Endothelial cell of umbilical vein (primary cell): Measurements from ENCODE around the gene CORO7. TPM values are rescaled to one million over a fixed set of nuclear protein-coding genes. Genes with fewer than 3 reads are reported as not detected.

Experiments
- BruUV-seq: library from RNA; stranded (reverse); fragments of 400-500 nt; replicated peaks from 2 replicates; lab custom pipeline; 2021; lab: Mats Ljungman, UMichigan
- CTCF ChIA-PET: fragments of 300-600, 350-600 bp; sonication (Branson Sonifier 250); formaldehyde crosslinking; loops from one replicate; lab custom pipeline; 2021; ENCODE audit warnings: antibody characterized with exemption, inconsistent platforms; lab: Charles Lee
- POLR2A ChIA-PET: fragments of 300-600, 350-600 bp; sonication (Branson Sonifier 250); formaldehyde crosslinking; loops from one replicate; lab custom pipeline; 2021; ENCODE audit warnings: antibody characterized with exemption, inconsistent platforms; lab: Charles Lee
- DNase-seq: peaks from one replicate; pipeline ENCODE4 v3.0.0-alpha.2; 2011; ENCODE audit warnings: low read depth, low spot score
- FAIRE-seq: peaks from 2 replicates; lab custom pipeline; 2011; peaks lifted over from hg19 to GRCh38; lab: Jason Lieb, UNC
- H2AFZ ChIP-seq: 2 replicates; pipeline ENCODE4 v1.6.0; 2012; ENCODE audit warnings: low read depth, low read length, control low read depth, inconsistent platforms
- H3K27ac ChIP-seq: 2 replicates; pipeline ENCODE4 v1.5.1; 2011; ENCODE audit warnings: low read depth, mild to moderate bottlenecking, control low read depth, low read length, moderate library complexity; ENCODE audit not compliant: insufficient read depth
- H3K27me3 ChIP-seq, 2 experiments: 2 replicates each; pipeline versions ENCODE4 v1.6.0 to v1.6.1; 2011; ENCODE audit warnings: low read length in 2 of 2, mixed read lengths in 1 of 2; ENCODE audit not compliant: control insufficient read depth in 2 of 2, insufficient read depth in 2 of 2
- H3K36me3 ChIP-seq, 2 experiments: 2 replicates in 1 of 2; 3 replicates in 1 of 2; pipeline ENCODE4 v1.5.1; 2011; ENCODE audit warnings: low read length in 2 of 2, mild to moderate bottlenecking in 1 of 2, moderate library complexity in 1 of 2; ENCODE audit not compliant: control insufficient read depth in 2 of 2, insufficient read depth in 2 of 2; ENCODE audit errors: extremely low read depth in 1 of 2
- H3K4me1 ChIP-seq: 3 replicates; pipeline ENCODE4 v1.5.1; 2011; ENCODE audit warnings: mild to moderate bottlenecking, low read length; ENCODE audit not compliant: control insufficient read depth, insufficient read depth; ENCODE audit errors: extremely low read depth
- H3K4me2 ChIP-seq: 2 replicates; pipeline ENCODE4 v1.6.1; 2011; ENCODE audit warnings: low read length, control low read depth, mixed read lengths; ENCODE audit not compliant: insufficient read depth
- H3K4me3 ChIP-seq, 3 experiments: fragments of 200-600 bp in 1 of 3; sonication (generic), shearing (Covaris generic) in 1 of 3; replicated peaks in 1 of 3; 2 replicates each; pipeline ENCODE4 v1.5.1; 2011 to 2016; ENCODE audit warnings: control low read depth in 3 of 3, low read length in 3 of 3, mild to moderate bottlenecking in 2 of 3, inconsistent platforms in 1 of 3, low read depth in 1 of 3, moderate library complexity in 1 of 3; ENCODE audit not compliant: insufficient read depth in 1 of 3
- H3K79me2 ChIP-seq: 2 replicates; pipeline ENCODE4 v1.6.0; 2012; ENCODE audit warnings: low read length, inconsistent platforms; ENCODE audit not compliant: control insufficient read depth, insufficient read depth
- H3K9ac ChIP-seq: replicated peaks from 2 replicates; pipeline ENCODE3; 2011; ENCODE audit warnings: low read length, control low read depth; ENCODE audit not compliant: insufficient read depth; ENCODE audit errors: extremely low read depth
- H3K9me1 ChIP-seq: replicated peaks from 3 replicates; pipeline ENCODE4 v1.6.0; 2011; ENCODE audit warnings: mild to moderate bottlenecking, low read length; ENCODE audit not compliant: control insufficient read depth, insufficient read depth; ENCODE audit errors: extremely low read depth
- H3K9me3 ChIP-seq: replicated peaks from 2 replicates; pipeline ENCODE4 v1.5.1; 2012; ENCODE audit warnings: low read length, inconsistent platforms; ENCODE audit not compliant: control insufficient read depth, insufficient read depth
- H4K20me1 ChIP-seq: replicated peaks from 2 replicates; pipeline ENCODE3; 2011; ENCODE audit warnings: mild to moderate bottlenecking, low read length; ENCODE audit not compliant: control insufficient read depth, insufficient read depth; ENCODE audit errors: extremely low read depth
- EZH2 ChIP-seq: IDR thresholded peaks from 2 replicates; pipeline ENCODE4 v1.6.1; 2012; ENCODE audit warnings: borderline replicate concordance, low read depth, mild to moderate bottlenecking, moderate library complexity, low read length, inconsistent platforms; ENCODE audit not compliant: severe bottlenecking
- FOS ChIP-seq: IDR thresholded peaks from 2 replicates; pipeline ENCODE4 v1.6.1; 2011; ENCODE audit warnings: mild to moderate bottlenecking, low read length, moderate library complexity, borderline replicate concordance; ENCODE audit not compliant: insufficient read depth
- GATA2 ChIP-seq: IDR thresholded peaks from 2 replicates; pipeline ENCODE4 v1.7.0; 2011; ENCODE audit warnings: low read depth, mild to moderate bottlenecking, moderate library complexity, mixed read lengths, low read length; ENCODE audit not compliant: insufficient read length, insufficient read depth
- JUN ChIP-seq: IDR thresholded peaks from 2 replicates; pipeline ENCODE4 v1.6.1; 2011; ENCODE audit warnings: borderline replicate concordance, low read depth; ENCODE audit not compliant: insufficient read length, insufficient read depth
- MYC ChIP-seq: IDR thresholded peaks from one replicate; pipeline ENCODE4 v1.6.1; 2011; ENCODE audit warnings: mild to moderate bottlenecking, low read depth, low read length
- POLR2A ChIP-seq: IDR thresholded peaks from 2 replicates; pipeline ENCODE4 v1.6.1; 2012; ENCODE audit warnings: low read depth, mild to moderate bottlenecking, control low read depth, low read length
- POLR2AphosphoS5 ChIP-seq: IDR thresholded peaks from 2 replicates; pipeline ENCODE4 v1.6.1; 2012; ENCODE audit warnings: low read depth, mild to moderate bottlenecking, control low read depth, low read length, moderate library complexity; ENCODE audit not compliant: insufficient read depth
- dilution Hi-C: fragments of 300-500 bp; cut with MboI; formaldehyde crosslinking; loops from one replicate; pipeline ENCODE4 v1.15.0; 2019; ENCODE audit warnings: low sequenced_read_pairs; ENCODE audit not compliant: extremely low pct_ligation_motif_present
- intact Hi-C: fragments of 100-400 bp; cut with micrococcal nuclease; formaldehyde crosslinking; loops from one replicate; pipeline ENCODE4 v1.10.0; 2022
- polyA plus RNA-seq, 4 experiments: library from polyadenylated mRNA; depleted of rRNA in 3 of 4; stranded (reverse) in 3 of 4; unstranded in 1 of 4; fragments of >200 nt; gene quantifications; 2 replicates each; pipeline versions ENCODE4 v1.2.1 to v1.2.3, GENCODE V29; 2011 to 2012; ENCODE audit warnings: missing spikeins in 1 of 4
- total RNA-seq: library from RNA; stranded (reverse); gene quantifications from 2 replicates; pipeline ENCODE4 v1.2.3, GENCODE V29; 2021
- TF ChIP-seq, protein P1 (sequence below), 2 donors: IDR thresholded peaks; 1 replicate in 1 of 2; 2 replicates in 1 of 2; pipeline ENCODE4 v1.5.1; 2011; ENCODE audit warnings: low read length in 2 of 2, mild to moderate bottlenecking in 2 of 2, moderate library complexity in 2 of 2, control low read depth in 1 of 2, inconsistent platforms in 1 of 2, low read depth in 1 of 2; ENCODE audit not compliant: insufficient read depth in 1 of 2; ENCODE audit errors: extremely low read depth in 1 of 2
- TF ChIP-seq, protein P2 (sequence below): IDR thresholded peaks from 2 replicates; pipeline ENCODE4 v1.6.1; 2011; ENCODE audit not compliant: insufficient read depth, insufficient read length

Gene CORO7
- total and polyA plus RNA-seq, 2 donors (not counting 3 experiments of a cell fraction or from before 2014, with no cell fraction given), result 42.5 to 72.3 TPM

DNA sequence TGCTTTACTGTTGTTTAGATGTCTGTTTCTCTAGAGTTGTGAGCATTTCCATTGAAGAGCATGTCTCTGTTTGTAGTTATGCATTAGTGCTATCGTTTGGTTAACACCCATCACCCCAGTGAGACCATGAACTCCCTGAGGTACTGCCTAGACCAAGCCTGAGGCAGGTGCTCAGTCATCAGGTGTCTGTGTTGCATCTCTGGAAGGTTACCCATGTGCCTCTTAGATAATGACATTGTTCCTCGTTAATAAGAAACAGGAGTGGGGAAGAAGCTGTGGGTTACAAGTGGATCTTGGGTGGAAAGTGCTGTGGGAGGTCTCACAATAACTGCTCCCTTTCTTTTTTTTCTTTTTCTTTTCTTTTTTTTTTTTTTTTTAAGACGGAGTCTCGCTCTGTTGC, 27.6 kb upstream of the CORO7 start:
- Histone ChIP-seq H3K9me1 (no peaks in the 10 kb centered on the region), H3K36me3 (peaks cover 20 to 51% of the 10 kb centered on the region in 2 experiments), H3K9me3 (no peaks in the 10 kb centered on the region), H3K9ac (no peak overlapping the region), H3K4me3 (no peak overlapping the region), H3K27me3 (no peaks in the 10 kb centered on the region), H3K79me2 (no peaks in the 10 kb centered on the region), H3K27ac (no peak overlapping the region), H3K4me2 (no peak overlapping the region), H2AFZ (no peak overlapping the region), H3K4me1 (no peaks in the 10 kb centered on the region), H4K20me1 (no peaks in the 10 kb centered on the region)
- ChIA-PET CTCF (no interaction called here), POLR2A (no interaction called here)
- no peak for DNase-seq
- FAIRE-seq, result no peak
- dilution Hi-C loops (no loop called here), intact Hi-C loops (no loop called here)
- BruUV-seq, result no TSS peak
- TF ChIP-seq EZH2 (no peak), GATA2 (no peak), POLR2A (no peak), FOS (no peak), POLR2AphosphoS5 (no peak), MYC (no peak), JUN (no peak)
- TF ChIP-seq, protein P1, sequence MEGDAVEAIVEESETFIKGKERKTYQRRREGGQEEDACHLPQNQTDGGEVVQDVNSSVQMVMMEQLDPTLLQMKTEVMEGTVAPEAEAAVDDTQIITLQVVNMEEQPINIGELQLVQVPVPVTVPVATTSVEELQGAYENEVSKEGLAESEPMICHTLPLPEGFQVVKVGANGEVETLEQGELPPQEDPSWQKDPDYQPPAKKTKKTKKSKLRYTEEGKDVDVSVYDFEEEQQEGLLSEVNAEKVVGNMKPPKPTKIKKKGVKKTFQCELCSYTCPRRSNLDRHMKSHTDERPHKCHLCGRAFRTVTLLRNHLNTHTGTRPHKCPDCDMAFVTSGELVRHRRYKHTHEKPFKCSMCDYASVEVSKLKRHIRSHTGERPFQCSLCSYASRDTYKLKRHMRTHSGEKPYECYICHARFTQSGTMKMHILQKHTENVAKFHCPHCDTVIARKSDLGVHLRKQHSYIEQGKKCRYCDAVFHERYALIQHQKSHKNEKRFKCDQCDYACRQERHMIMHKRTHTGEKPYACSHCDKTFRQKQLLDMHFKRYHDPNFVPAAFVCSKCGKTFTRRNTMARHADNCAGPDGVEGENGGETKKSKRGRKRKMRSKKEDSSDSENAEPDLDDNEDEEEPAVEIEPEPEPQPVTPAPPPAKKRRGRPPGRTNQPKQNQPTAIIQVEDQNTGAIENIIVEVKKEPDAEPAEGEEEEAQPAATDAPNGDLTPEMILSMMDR (IDR thresholded peaks at IDR 0.05; ENCODE audit: extremely low read depth in 1 of 2, insufficient read depth in 1 of 2, low read depth in 1 of 2, low read length in 2 of 2), result no peak
- TF ChIP-seq, protein P2, sequence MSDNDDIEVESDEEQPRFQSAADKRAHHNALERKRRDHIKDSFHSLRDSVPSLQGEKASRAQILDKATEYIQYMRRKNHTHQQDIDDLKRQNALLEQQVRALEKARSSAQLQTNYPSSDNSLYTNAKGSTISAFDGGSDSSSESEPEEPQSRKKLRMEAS, result no peak
